Stimulated activated CD4-positive, alpha-beta T cell treated with anti-CD3 and anti-CD28 coated beads, Interleukin-2, amount 100 ng/mL, for 48 hours (primary cell): ENCODE data around the gene HMSD.

ENCODE experiments used
- DNase-seq, 2 donors: peaks; one replicate each; pipeline ENCODE4 v3.0.0-alpha.2; 2020

HMSD gene

GRCh38 chr18:63960891-63961290, 11.8 kb downstream of the HMSD start:
- no peak for DNase-seq

GRCh38 chr18:63961435-63961980, 12.4 kb downstream of the HMSD start:
- no peak for DNase-seq

- no peak for DNase-seq
These were observed 13.0 kb downstream of the HMSD start for GRCh38 chr18:63962137-63962536.

DNA sequence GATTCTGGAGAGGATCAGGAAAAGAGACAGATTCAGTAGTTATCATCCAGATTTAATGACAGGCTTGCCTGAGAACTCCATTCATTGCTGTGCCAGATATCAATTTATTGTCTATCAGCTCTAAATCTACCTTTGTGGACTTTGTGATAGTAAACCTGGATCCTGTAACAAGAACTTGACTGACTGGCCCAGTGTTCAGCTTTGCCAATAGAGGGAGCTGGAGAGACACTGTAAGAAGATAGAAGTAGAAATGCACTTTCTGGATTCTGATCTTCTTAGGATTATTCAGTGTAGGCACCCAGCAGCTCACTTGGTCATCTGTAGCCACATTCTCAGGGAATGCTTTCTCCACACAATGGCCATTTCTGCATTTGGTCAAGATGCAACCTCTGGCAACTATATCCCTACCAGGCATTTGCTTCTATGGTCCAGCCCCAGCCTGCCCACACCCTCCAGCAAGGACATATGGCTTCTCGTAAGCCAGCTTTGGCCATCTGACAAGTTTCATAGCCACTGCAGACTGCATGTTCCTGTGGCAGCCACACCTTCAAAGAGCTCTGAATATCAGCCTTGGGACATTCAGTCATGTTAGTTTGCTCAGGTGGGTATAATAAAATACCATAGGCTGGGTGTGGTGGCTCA, 14.6 kb downstream of the HMSD start:
- no peak for DNase-seq

GRCh38 chr18:63964908-63965307, 15.8 kb downstream of the HMSD start:
- no peak for DNase-seq

DNA sequence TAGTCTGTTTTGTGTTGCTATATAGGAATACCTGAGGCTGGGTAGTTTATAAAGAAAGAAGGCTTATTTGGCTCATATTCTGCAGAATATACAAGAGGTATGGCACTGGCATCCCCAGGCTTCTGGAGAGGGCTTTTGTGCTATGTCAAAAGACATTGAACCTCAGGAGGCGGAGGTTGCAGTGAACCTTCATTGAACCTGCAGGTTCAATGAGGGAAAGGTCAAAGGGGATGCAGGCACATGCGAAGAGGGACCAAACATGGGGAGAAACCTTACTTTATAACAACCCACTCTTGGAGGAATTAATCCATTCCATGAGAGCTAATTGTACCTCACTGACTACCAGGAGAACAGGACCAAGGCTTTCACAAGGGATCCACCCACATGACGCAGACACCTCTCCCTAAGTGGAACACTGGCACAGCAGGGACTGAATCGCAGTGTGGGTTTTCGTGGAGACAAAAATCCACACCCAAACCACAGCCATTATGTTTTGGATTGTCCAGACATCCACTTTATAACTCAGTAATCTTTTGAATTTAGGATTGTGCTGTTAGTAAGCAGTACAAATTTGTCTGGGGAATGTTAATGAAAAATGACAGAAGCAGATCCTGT, 16.7 kb downstream of the HMSD start:
- no peak for DNase-seq

DNA sequence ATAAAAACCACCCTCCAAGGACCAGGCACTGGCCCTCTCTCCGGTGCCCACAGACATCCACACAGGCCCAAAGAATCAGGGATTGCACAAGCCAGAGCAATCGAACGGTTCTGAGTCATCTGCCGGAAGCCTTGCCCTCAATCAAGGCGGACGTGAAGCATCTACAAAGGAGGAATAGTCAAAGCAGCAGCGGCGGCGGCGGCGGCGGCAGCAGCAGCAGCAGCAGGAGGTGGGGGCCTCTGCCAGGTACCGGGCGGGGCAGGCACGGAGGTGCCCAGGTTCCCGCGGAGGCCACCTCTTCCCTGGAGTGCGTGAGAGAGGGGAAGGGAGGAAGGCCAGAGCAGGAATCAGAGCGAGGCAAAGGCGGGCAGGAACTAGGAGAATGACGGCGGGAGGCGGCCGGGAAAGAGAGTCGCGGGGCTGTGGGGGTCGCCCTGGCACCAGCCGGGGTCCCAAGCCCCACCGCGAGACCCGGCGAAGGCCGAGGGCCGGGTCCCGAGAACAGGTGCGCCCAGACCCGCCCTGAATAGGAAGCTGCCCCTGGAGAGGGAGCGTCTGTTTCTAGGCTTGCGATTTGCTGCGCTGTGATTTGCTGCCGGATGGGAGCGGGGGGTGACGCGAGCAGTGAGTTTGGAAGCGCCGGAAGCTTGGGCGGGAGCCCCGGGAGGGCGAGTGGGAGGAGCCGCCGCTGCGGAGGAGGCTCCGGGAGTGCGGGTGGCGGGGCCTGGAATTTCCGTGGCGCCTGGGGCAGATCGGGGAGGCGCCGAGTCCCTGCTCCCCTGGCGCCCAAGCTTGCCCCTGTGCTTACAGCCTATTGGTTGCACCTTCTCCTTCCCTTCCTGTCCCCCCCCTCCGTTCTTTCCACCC, 21.1 kb downstream of the HMSD start, which contains the start of gene SERPINB8:
SERPINB8 (plus strand) TSS at position 140 of the 867 bp plus-strand sequence. CDS start 8,228 bp downstream, outside the sequence.
- DNase-seq, result peak; percentile 60 to 65

DNA sequence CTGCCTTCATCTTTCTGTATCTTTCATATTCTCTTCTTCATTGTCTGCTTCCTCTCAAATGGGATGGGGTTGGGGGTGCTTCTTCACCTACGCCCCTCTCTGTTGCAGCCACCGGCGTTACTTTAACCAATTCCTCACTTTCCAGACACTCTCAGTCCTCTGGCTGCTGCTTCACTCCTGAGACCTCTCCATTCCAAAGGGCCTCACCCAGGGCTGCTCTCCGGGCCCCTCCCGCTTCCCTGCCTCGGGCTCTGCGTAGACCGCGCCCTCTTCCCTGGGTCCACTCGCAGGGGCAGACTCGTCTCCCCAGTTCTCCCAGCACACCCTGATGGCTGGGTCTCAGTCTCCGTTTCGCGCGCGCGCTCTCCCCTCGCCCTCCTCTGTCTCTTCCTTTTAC, 21.7 kb downstream of the HMSD start:
- no peak for DNase-seq

DNA sequence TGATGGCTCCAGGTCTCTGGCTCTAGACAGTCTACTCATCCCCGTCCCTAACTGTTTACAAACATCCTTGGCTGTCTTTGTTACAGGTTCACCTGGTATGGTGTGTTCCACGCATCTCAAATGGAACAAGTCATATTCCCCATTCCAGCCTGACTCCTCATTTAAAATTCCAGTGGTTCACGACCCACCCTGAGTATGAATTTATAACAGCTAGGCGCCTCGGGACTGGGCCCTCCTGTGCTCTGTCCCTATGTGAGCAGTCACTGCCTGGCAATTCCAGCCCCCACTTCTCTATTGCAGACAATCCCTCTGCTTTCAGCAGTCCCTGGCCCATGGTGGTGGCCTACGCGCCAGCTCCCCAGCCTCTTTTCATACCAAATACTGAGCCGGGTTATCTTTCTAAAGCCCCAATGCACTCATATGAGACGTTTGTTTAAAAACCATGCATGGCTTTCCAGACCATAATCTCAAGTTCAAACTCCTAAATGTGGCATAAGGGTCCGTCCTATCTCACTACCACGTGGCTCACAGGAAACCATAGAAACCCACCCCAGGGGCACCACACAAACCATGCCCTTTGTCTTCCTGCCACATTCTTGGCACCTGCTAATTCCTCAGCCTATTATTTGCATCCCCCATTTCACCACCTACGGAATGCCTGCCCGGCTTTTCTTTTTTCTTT, 22.4 kb downstream of the HMSD start:
- DNase-seq, result no peak

GRCh38 chr18:63972002-63972376, 22.9 kb downstream of the HMSD start:
- no peak for DNase-seq

DNA sequence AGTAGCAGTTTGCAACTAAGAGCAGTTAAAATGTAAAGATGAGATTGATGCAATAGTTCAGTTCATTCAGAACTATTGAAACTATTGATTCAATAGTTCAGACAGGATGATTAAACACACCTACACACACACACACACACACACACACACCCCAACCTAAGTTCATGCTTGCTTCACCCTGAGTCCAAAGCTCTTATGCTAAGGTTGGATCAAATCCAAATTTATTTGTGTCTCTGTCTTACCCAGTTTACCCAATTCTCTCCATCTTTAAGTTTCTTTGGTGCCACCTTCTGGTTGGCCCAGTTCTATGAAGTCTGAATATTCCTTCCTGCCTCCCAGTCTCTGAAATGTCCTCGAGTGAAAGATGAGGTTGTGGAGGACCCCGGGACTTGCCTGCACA, 25.9 kb downstream of the HMSD start:
- DNase-seq, result no peak

GRCh38 chr18:63975628-63976027, 26.5 kb downstream of the HMSD start:
- no peak for DNase-seq

DNA sequence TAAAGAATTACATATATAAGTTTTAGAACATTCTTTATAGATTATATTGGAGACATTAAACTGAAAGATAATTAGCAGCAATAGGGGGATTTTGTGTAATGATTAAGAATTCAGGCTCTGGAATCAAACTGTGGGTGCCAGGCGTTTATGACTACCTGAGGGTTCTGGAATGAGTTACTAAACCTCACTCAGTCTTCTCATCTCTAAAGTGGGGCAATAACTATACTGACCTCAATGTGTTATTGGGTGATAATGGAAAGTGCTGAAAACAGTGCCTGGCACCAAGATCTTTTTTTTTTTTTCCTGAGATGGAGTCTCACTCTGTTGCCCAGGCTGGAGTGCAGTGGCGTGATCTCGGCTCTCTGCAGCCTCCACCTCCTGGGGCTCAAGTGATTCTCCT, 27.9 kb downstream of the HMSD start:
- DNase-seq, result no peak

- peak; percentile 14 to 20 for DNase-seq
These were observed 30.4 kb downstream of the HMSD start for GRCh38 chr18:63979409-63979920.

DNA sequence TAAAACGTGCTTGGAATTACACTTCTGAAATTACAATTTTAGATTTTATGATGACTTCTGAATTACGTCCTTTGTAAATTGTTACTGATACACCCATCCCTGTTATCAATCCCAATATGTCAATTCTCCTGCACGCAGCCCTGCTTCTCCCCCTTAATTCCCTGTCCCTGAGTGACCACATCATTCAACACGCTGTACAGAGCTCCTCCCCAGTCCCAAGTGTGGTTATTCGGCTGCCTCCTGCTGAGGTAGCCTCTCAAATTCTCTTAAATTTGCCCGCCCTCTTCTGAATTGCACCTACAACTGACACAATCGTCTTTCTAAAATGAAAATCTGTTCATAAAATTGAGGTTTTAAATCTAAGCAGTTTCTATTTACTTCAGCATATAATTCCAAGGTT, 30.9 kb downstream of the HMSD start:
- DNase-seq, result no peak

DNA sequence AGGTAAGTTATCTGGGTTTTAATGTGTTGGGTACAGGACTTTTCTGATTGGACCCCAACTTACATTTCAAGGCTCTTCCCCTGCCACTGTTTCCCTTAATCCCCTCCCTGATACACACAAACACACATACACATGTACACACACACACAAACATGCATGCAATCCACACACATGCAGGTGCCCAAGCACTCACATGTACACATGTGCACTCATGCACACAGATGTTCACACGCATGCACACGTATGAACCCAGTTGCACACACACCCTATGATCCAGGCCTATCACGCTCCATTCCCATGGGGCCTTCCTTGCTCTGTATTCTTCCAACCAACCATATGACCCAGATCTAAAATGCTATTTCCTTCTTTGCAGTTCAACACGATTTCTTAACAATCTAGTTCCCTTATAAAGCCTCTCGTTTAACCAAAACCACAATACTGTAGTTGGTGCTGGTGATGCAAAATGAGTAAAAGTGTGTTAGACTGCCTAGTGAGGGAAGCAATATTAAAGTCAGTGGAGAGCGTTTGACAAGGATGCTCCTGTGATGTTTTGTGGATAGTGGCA, 31.9 kb downstream of the HMSD start:
- DNase-seq, result no peak

GRCh38 chr18:63981719-63982118, 32.6 kb downstream of the HMSD start:
- DNase-seq, result no peak

DNA sequence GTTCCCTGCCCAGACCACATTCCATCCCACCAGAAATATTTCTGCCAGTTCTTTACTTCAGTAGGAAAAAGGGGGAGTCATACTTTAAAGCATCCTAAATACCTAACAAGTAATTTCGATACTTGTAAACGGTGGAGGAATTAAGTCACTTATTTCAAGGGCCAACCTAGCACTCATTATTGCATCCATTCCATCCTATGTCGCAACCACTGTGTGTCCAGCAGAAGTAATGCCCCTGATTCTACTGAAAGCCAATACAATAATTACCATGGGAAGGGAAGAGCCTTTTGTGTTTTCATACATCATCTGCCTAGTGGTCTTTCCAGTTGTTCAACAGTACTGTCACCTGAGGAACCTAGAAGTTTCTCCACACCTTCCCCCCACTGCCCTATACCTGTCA, 33.3 kb downstream of the HMSD start:
- DNase-seq, result no peak

DNA sequence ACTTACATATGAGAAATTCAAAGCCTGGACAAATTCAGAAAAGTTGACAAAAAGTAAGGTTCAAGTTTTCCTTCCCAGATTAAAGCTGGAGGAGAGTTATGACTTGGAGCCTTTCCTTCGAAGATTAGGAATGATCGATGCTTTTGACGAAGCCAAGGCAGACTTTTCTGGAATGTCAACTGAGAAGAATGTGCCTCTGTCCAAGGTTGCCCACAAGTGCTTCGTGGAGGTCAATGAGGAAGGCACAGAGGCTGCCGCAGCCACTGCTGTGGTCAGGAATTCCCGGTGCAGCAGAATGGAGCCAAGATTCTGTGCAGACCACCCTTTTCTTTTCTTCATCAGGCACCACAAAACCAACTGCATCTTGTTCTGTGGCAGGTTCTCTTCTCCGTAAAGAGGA, 37.8 kb downstream of the HMSD start:
- DNase-seq, result no peak

- DNase-seq, result no peak
These were observed 38.6 kb downstream of the HMSD start for GRCh38 chr18:63987743-63988142.

GRCh38 chr18:63992751-63993150, 43.6 kb downstream of the HMSD start:
- DNase-seq, result no peak

- DNase-seq, result peak; percentile 30 to 40
These were observed 45.8 kb downstream of the HMSD start for GRCh38 chr18:63994783-63995399.
